Vagina (tissue), 2 donors: ENCODE results near the gene C15orf62.

Source experiments
- POLR2AphosphoS5 ChIP-seq, 2 donors: sonication (generic); formaldehyde crosslinking; IDR thresholded peaks; one replicate each; pipeline ENCODE4 v1.9.0; 2017; ENCODE audit warnings: antibody characterized with exemption in 2 of 2, mild to moderate bottlenecking in 2 of 2, low read depth in 1 of 2; ENCODE audit not compliant: insufficient read depth in 1 of 2
- TF ChIP-seq, protein P1 (sequence below), 3 experiments: fragments of 450-650 bp in 2 of 3; fragments of 200-600 bp in 1 of 3; sonication (generic) in 1 of 3; IDR thresholded peaks; one replicate each; pipeline ENCODE4 v1.5.1; 2017 to 2019; ENCODE audit warnings: antibody characterized with exemption in 3 of 3, mild to moderate bottlenecking in 2 of 3, moderate library complexity in 2 of 3

DNA sequence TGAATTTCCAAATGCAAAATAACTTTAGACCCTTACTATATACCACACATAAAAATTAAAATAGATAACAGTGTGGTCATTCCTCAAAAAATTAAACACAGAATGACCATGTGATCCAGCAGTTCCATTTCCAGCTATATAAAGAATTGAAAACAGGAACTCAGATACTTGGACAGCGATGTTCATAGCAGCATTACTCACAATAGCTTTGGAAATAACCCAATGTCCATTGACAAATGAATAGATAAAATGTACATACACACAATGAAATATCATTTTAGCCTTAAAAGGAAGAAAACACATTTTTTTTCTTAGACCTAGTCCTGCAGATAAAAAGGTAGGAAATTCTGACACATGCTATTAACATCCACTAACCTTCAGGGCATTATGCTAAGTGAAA is 48.1 kb upstream of the C15orf62 start:
- TF ChIP-seq, protein P1, sequence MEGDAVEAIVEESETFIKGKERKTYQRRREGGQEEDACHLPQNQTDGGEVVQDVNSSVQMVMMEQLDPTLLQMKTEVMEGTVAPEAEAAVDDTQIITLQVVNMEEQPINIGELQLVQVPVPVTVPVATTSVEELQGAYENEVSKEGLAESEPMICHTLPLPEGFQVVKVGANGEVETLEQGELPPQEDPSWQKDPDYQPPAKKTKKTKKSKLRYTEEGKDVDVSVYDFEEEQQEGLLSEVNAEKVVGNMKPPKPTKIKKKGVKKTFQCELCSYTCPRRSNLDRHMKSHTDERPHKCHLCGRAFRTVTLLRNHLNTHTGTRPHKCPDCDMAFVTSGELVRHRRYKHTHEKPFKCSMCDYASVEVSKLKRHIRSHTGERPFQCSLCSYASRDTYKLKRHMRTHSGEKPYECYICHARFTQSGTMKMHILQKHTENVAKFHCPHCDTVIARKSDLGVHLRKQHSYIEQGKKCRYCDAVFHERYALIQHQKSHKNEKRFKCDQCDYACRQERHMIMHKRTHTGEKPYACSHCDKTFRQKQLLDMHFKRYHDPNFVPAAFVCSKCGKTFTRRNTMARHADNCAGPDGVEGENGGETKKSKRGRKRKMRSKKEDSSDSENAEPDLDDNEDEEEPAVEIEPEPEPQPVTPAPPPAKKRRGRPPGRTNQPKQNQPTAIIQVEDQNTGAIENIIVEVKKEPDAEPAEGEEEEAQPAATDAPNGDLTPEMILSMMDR (IDR thresholded peaks at IDR 0.05), result no peak
- TF ChIP-seq POLR2AphosphoS5 (IDR thresholded peaks at IDR 0.05; ENCODE audit: insufficient read depth in 1 of 2, low read depth in 1 of 2), result no peak
